Measurements from ENCODE around the gene GOLGA6L7.

DNA sequence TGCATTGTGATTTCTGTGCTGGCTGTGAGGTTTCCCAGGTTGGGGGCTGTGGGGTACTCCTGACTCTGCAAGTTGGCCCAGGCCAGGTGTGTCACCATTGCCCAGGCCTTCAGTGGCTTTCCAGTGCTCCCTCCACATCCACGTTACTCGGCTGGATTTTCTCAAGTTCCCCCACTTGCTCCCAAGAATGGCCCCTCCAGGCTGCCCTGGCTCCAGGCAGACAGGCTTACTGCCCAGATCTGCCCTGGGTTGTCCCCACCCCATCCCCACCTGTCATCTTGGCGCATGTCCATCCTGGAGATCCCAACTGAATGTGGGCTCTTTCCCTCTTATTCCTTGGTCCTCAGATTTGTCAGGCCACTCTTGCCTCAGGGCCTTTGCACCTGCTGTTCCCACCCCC lies 40.9 kb upstream of the GOLGA6L7 start:
- no peak for TF ChIP-seq CTCF (IDR thresholded peaks at IDR 0.05; ENCODE audit: extremely low read depth in 1 of 2, insufficient read depth in 1 of 2, low read depth in 1 of 2, low read length in 2 of 2)
- no peak for TF ChIP-seq POLR2AphosphoS5 (IDR thresholded peaks at IDR 0.05; ENCODE audit: insufficient read depth, low read depth, low read length)
- TF ChIP-seq EZH2 (IDR thresholded peaks at IDR 0.05; ENCODE audit: borderline replicate concordance, low read depth, low read length, severe bottlenecking): no peak
- no peak for TF ChIP-seq POLR2A (IDR thresholded peaks at IDR 0.05; ENCODE audit: low read depth, low read length)
- TF ChIP-seq JUN (IDR thresholded peaks at IDR 0.05; ENCODE audit: borderline replicate concordance, insufficient read depth, insufficient read length, low read depth): no peak
- no peak for TF ChIP-seq FOS (IDR thresholded peaks at IDR 0.05; ENCODE audit: borderline replicate concordance, insufficient read depth, low read length)
- no peak for TF ChIP-seq MYC (IDR thresholded peaks at IDR 0.05; ENCODE audit: low read depth, low read length)
- no peak for TF ChIP-seq MAX (IDR thresholded peaks at IDR 0.05; ENCODE audit: insufficient read depth, insufficient read length)
- no peak for TF ChIP-seq GATA2 (IDR thresholded peaks at IDR 0.05; ENCODE audit: insufficient read depth, insufficient read length, low read depth, low read length)
